HG02970 (cell line): ENCODE data around the gene RETREG3.
"Not testable (repeated sequence)": the region's sequence is repeated elsewhere in the genome, so short reads cannot be mapped to it uniquely, and the experiment has no call there.

ENCODE experiments used
- ATAC-seq: cut with Tn5 transposase; IDR thresholded peaks from one replicate; pipeline ENCODE4 v1.9.1; 2021; ENCODE audit warnings: mild to moderate bottlenecking, moderate library complexity, moderate number of reproducible peaks; ENCODE audit not compliant: unreplicated experiment, low FRiP score

RETREG3 gene

DNA sequence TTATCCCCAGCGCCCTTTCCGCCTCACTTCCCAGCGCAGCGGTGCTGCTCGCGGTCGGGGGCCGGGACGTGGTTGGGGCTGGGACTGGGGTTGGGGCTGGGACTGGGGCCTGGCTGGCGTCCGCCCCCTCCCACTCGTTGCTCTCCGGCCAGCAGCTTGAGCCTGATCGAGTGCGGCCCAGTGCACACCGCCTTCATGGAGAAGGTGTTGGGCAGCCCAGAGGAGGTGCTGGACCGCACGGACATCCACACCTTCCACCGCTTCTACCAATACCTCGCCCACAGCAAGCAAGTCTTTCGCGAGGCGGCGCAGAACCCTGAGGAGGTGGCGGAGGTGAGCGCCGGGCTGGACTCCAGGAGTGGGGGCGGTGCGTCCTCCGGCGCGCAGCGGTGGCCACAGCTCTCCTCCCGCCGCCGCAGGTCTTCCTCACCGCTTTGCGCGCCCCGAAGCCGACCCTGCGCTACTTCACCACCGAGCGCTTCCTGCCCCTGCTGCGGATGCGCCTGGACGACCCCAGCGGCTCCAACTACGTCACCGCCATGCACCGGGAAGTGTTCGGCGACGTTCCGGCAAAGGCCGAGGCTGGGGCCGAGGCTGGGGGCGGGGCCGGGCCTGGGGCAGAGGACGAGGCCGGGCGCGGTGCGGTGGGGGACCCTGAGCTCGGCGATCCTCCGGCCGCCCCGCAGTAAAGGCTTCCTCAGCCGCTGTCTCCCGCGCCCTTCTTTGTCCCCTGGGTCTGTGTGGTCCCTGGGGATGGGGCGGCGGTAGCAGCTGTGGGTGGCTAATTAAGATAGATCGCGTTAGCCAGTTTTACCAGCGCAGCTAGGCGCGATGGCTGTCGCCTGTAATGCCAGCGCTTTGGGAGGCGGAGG, 54.7 kb downstream of the RETREG3 start:
- no peak for ATAC-seq

DNA sequence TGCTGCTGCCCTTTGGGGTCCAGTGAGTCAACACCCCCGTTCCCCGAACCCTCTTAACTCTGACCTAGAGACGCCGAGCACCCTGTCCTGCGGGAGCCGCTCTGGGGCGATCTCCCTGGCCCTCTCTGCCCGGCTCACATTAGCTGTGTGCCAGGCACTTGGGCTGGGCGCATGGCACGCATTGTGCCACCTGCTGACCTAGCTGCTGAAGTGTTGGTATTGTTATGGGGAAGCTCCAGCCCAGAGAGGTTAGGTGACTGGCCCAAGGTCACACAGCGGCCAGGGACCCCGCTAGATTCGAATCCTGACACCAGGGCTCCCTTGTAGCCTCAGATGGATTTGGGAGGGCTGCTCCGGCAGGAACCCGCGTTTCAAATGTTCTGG, 55.3 kb downstream of the RETREG3 start:
- ATAC-seq: no peak

DNA sequence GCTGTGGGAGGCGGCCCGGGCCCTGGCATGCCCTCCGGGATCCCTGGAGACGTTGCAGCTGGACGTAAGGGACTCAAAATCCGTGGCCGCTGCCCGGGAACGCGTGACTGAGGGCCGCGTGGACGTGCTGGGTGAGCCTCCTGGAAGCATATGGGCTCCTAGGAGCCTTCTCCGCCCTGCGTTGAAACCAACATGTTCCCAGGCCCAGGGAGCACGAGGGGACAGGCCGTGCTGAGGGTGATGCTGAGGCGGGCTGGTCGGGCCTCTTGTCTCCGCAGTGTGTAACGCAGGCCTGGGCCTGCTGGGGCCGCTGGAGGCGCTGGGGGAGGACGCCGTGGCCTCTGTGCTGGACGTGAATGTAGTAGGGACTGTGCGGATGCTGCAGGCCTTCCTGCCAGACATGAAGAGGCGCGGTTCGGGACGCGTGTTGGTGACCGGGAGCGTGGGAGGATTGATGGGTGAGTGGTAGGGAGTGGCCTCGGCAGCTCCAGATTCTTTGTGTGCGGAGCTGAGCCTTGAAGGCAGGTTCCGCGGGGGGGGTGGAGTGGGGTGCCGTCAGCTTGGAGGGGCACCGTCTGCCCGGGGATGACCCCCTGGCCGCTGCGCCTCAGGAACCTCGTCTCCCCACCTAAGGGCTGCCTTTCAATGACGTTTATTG, 55.9 kb downstream of the RETREG3 start:
- no peak for ATAC-seq

DNA sequence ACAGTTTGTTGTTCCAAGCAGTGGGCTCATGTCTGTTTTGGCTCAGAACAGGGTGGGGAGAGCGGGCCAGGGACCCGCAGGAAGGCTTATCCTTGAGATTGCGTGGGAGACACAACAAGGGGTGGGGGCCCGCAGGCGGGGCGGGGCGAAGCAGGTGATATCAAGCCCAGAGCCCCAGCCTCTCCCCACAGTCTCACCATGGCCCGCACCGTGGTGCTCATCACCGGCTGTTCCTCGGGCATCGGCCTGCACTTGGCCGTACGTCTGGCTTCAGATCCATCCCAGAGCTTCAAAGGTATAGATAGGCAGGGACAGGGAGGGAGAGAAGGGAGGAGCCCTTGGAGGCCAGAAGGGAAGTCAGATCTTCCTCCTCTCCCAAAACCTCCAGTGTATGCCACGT, 56.4 kb downstream of the RETREG3 start, which contains the start of gene HSD17B1:
TSS of gene HSD17B1 (plus strand) at position 188 of the 400 bp plus-strand sequence. CDS start at position 199, 11 bp downstream.
- ATAC-seq: not testable (repeated sequence)

DNA sequence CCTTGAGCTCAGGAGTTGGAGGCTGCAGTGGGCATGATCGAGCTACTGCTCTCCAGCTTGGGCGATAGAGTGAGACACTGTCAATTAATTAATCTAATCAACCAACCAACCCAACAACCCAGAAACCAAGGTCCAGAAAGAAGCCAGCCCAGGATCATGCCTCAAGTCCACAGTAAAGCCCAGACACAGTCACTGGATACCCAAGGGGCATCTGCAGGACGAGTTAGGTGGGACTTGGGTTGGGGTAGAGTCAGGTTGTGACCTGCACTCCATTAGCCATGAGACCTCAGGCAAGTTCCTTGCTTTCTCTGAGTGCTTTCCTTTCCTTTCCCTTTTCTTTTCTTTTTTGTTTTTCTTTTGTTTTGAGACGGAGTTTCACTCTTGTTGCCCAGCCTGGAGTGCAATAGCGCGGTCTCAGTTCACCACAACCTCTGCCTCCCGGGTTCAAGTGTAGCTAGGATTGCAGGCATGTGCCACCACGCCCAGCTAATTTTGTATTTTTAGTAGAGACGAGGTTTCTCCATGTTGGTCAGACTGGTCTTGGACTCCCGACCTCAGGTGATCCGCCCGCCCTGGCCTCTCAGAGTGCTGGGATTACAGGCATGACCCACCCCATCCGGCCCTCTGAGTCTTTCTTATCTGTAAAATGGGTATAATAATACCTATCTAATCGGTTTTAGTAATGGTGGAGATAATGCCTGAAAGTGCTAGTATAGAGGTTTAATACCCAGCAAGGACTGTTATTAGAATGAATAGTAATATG, 60.0 kb downstream of the RETREG3 start:
- ATAC-seq: no peak

DNA sequence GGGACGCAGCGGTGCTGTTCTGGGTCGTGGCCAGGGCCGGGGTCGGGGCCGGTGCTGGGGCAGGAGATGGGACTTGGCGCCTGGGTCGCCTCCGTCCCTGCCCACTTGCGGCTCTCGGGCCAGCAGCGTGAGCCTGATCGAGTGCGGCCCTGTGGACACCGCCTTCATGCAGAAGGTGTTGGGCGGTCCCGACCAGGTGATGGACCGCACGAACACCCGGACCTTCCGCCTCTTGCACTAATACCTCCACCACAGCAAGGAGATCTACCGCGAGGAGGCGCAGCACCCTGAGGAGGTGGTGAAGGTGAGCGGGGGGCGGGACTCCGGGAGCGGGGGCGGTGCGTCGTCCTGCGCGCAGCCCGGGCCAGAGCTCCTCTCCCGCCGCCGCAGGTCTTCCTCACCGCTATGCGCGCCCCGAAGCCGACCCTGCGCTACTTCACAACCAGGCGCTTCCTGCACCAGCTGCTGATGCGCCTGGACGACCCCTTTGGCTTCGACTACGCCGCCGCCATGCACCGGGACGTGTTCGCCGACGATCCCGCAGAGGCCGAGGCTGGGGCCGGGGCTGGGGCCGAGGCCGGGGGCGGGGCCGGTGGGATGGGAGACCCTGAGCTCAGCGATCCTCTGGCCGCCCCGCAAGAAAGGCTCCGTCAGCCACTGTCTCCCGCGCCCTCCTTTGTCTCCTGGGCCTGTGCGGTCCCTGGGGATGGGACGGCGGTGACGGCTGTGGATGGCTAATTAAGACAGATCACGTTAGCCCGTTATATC, 60.9 kb downstream of the RETREG3 start:
- peak; percentile 61 for ATAC-seq

DNA sequence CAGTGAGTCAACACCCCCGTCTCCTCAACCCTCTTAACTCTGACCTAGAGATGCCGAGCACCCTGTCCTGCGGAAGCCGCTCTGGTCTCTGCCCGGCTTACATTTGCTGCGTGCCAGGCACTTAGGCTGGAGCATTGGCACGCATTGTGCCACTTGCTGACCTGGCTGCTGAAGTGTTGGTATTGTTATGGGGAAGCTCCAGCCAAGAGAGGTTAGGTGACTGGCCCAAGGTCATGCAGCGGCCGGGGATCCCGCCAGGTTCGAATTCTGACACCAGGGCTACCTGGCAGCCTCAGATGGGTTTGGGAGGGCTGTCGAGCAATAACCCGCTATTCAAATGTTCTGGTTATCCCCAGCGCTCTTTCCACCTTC, 61.5 kb downstream of the RETREG3 start:
- ATAC-seq: no peak

DNA sequence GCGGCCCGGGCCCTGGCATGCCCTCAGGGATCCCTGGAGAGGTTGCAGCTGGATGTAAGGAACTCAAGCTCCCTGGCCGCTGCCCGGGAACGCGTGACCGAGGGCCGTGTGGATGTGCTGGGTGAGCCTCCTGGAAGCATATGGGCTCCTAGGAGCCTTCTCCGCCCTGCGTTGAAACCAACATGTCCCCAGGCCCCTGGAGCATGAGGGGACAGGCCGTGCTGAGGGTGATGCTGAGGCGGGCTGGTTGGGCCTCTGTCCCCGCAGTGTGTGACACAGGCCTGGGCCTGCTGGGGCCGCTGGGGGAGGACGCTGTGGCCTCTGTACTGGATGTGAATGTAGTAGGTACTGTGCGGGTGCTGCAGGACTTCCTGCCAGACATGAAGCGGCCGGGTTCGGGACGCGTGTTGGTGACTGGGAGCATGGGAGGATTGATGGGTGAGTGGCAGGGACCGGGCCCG, 62.1 kb downstream of the RETREG3 start:
- ATAC-seq: no peak

DNA sequence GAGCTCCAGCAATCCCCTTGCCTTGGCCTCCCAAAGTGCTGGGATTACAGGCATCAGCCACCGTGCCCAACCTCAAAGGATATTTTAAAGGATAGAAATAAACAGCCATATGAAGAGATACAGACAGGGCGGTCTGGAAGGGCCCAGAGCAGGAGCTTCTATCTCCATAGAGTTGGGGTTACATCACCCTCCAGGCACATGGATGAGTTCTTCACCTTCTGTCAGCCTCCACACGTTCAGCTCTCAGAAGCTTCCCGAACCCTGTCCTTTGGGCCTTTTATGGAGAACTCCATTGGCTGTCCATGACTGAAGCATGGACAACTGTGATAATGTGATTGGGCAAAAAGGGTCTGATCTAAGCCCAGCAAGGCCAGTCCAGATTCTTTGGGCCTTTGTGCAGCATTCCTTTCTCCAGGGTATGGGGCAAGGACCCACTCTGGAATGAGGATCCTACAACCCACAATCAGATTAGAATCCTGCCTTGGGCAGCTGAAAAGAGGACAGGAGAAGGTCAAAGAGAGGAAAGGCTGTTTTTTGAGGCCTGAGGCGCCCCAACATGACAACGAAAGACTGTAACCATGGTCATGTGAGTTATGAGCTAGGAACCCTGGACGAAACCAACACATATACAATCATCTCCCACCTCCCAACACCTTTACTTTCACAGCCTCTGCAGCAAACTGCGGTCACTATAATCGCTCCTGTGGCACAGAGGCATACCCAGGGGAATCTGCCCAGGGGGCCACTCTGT, 63.2 kb downstream of the RETREG3 start:
- not testable (repeated sequence) for ATAC-seq

DNA sequence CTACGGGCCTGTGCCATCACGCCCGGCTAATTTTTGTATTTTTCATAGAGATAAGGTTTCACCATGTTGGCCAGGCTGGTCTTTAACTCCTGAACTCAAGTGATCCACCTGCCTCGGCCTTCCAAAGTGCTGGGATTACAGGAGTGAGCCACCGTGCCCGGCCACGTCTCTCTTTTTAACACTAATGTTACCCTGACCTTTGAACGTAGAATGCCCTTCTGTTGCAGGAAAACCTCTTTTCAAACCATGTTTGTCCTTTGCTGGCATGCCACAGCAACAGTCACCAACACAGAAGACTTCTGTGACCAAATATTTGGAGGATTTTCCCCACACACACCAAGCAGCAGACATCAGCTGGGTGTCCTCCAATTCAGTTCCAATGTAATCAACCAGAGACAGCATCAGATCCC, 64.3 kb downstream of the RETREG3 start:
- ATAC-seq: no peak

DNA sequence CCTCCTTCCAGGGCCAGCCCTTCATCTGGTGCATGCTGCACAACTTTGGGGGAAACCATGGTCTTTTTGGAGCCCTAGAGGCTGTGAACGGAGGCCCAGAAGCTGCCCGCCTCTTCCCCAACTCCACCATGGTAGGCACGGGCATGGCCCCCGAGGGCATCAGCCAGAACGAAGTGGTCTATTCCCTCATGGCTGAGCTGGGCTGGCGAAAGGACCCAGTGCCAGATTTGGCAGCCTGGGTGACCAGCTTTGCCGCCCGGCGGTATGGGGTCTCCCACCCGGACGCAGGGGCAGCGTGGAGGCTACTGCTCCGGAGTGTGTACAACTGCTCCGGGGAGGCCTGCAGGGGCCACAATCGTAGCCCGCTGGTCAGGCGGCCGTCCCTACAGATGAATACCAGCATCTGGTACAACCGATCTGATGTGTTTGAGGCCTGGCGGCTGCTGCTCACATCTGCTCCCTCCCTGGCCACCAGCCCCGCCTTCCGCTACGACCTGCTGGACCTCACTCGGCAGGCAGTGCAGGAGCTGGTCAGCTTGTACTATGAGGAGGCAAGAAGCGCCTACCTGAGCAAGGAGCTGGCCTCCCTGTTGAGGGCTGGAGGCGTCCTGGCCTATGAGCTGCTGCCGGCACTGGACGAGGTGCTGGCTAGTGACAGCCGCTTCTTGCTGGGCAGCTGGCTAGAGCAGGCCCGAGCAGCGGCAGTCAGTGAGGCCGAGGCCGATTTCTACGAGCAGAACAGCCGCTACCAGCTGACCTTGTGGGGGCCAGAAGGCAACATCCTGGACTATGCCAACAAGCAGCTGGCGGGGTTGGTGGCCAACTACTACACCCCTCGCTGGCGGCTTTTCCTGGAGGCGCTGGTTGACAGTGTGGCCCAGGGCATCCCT, 65.7 kb downstream of the RETREG3 start:
- ATAC-seq: no peak

DNA sequence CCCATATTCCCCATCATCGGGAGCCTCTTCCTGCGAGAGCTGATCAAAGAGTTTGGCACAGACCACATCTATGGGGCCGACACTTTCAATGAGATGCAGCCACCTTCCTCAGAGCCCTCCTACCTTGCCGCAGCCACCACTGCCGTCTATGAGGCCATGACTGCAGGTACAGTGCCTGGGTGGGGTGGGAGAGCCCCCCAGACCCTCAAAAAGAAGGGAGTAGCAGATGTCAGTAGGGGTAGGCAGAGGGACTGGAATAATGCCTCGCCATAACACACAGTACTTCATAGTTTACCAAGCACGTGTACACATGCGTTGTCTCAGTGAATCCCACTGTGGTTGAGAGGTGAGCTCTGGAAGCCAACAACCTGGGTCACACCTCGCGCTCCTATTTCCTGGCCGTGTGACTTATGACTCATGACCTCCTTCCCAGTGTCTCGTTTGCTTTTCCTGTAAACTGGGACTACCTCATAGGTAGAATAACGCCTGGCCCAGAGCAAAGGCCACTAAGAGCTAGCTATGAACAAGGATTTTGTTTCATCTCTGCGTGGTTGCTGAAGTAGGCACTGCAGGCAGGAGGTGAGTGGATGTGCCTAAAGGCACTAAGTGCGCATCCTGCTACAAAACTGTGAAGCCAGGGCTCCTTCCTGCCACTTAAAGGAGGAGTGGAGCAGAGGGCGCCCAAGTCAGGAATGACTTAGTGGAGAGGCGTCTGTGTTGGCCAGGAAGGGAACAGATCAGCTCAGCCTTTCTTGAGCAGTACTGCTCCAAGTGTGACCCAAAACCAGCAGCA, 67.9 kb downstream of the RETREG3 start:
- ATAC-seq: no peak

DNA sequence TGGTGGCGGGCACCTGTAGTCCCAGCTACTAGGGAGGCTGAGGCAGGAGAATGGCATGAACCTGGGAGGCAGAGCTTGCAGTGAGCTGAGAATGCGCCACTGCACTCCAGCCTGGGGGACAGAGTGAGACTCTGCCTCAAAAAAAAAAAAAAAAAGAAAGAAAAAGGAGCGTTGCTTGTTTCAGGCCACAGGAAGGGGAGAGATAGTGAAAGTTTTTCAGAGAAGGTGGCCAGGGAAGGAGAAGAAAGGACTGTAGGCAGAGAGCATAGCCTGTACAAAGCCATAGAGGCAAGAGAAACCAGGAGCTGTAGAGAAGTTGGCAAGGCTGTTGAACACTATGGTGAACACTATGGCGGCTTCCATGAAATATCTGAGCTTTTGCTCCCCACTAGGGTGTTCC, 68.6 kb downstream of the RETREG3 start:
- not testable (repeated sequence) for ATAC-seq

DNA sequence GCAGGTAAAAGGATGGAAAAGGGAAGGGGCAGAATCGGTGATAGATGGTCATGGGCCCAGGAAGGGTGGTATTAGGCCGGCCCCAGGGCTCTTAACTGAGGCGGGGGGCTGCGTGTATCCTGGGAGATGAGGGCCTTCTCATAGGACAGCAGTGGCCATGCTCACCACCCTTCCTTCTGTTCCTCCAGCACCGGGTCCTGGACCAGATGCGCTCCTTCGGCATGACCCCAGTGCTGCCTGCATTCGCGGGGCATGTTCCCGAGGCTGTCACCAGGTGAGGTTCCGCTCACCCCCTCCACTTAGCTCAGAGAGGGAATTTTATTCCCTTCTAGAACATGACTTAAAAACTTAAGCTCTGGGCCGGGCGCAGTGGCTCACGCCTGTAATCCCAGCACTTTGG, 70.7 kb downstream of the RETREG3 start:
- no peak for ATAC-seq

DNA sequence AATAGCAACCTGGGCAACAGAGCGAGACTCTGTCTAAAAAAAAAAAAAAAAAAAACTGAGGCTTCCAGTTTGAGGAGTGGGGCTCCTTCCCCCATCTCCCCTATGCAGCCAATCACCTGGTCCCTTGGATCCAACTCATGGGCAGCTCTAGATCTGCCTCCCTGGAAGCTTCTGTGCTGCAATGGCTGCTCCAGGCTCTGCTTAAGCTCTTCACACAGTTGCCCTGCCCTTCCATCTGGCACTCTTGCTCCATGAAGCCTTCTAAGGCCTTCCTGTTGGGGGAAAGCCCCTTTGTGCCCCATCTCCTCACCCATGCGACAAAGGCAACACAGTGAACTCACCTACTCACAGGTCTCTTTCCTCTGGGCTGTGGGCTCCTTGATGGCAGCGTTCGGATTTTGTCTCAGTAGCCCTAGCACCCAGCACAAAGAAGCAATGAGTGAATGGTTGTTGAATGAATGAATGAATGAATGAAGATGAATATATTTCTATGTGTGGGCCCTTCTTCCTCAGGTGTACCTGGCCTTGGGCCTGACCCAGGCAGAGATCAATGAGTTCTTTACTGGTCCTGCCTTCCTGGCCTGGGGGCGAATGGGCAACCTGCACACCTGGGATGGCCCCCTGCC, 71.2 kb downstream of the RETREG3 start:
- no peak for ATAC-seq

DNA sequence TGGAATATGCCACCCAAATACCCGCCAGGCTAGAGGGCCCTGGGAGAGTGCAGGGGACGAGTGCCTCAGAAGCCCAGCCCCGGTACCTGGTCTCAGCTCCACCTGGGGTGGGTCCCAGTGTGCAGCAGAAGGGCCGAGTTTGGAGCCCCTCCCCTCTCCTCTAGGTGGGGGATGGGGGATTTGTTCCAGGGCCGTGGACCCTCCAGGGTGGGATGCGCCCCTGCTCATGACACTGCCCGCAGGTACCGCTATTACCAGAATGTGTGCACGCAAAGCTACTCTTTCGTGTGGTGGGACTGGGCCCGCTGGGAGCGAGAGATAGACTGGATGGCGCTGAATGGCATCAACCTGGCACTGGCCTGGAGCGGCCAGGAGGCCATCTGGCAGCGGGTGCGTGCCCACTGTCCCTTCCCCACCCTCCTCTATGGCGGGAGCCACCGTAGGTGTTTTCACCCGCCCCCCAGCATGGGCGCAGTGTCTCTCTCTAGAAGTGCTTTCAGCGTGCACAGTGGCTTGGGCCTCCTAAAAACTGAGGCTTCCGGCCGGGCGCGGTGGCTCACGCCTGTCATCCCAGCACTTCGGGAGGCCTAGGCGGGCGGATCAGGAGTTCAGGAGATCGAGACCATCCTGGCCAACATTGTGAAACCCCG, 71.9 kb downstream of the RETREG3 start:
- ATAC-seq: no peak
